Stimulated activated CD8-positive, alpha-beta memory T cell treated with anti-CD3 and anti-CD28 coated beads, Interleukin-15, amount 100 ng/mL, for 4 hours (primary cell): ENCODE measurements around the gene LGALS9.

Experiments
- DNase-seq, 2 donors: peaks; one replicate each; pipeline ENCODE4 v3.0.0-alpha.2; 2020; ENCODE audit warnings: low read depth in 2 of 2

LGALS9 gene

GRCh38 chr17:27603421-27603770 lies 27.6 kb upstream of the LGALS9 start:
- no peak for DNase-seq

DNA sequence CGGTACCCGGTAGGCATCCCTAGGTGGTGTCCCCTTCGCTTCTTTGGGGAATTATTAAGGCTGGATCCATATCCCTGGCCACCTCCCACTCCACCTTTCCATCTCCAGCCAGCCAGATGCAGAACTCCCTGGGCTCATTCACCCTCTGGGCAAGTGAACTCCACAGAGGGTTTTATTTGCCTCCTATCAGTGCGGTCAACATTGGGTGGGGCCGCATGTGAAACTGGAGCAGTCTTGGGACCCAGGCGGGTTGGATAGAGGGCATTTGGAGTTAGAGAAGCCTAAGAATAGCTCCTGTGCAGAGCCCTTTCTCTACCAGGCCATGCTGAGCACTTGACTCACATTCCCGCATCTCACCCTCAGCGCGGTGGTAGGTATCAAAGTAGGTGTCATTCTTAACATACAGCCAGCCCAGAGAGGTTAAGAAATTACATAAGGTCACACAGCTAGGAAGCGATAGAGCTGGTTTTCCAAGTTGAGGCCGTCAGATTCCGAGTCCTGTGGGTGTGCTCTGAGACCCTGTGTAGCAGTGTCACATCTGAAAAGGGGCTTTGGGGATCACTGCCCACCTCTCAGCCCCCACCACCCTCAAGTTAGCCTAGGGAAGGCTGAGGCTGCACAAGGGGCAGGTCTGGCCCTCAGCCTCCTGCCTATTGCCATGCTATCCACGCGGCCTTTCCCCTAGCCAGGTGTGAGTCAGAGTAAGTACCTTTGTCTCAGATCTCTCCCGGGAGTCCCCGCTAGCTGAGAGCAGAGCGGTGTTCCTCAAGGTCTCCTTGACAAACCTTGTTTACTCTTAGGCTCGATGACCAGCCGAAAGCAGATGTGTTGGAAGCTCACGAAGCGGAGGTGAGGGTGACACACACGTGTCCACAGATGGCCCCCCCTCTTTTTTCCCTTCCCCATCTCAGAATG lies 26.9 kb upstream of the LGALS9 start:
- DNase-seq = no peak

GRCh38 chr17:27605409-27605808 lies 25.6 kb upstream of the LGALS9 start:
- DNase-seq = no peak

- no peak for DNase-seq
These were observed 23.4 kb upstream of the LGALS9 start for GRCh38 chr17:27607521-27608091.

DNA sequence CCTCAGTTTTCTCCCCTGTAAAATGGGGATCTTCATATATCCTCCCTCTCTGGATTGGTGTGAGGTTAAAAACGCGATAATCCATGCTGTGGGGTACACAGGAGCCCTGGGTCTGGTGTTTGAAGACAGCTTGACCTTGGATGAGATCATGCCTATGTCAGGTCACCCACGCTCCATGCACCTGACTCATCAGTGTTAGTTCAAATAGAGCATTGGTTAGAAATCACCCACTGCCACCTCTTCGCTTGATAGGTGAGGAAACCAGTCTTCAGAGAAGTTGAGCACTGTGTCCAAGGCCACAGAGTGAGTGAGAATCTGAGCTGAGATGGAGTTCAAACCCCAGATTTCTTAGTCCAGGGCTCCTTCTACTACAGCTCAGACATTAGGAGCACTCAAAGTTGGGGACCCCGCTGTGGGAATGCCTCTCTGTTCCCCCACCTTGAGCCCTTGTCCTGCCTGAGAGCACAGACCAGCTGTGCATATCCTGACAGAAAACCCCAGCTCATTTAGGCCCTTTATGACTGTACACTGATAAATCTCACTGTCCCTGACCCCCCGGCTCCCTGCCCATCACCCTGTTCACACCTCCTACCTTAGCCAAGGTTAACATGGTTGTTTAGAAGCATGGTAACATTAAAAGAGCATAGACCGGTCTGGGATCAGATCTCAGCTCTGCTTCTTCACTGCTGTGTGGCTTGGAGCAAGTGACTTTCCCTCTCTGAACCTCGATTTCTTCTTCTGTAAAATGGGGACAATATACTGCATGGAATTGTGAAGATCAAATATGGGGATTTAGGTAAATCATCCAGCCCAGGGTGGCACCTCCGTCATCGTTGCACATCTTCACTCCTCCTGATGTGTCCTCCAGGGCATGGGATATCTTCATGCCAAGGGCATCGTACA lies 22.4 kb upstream of the LGALS9 start:
- no peak for DNase-seq

DNA sequence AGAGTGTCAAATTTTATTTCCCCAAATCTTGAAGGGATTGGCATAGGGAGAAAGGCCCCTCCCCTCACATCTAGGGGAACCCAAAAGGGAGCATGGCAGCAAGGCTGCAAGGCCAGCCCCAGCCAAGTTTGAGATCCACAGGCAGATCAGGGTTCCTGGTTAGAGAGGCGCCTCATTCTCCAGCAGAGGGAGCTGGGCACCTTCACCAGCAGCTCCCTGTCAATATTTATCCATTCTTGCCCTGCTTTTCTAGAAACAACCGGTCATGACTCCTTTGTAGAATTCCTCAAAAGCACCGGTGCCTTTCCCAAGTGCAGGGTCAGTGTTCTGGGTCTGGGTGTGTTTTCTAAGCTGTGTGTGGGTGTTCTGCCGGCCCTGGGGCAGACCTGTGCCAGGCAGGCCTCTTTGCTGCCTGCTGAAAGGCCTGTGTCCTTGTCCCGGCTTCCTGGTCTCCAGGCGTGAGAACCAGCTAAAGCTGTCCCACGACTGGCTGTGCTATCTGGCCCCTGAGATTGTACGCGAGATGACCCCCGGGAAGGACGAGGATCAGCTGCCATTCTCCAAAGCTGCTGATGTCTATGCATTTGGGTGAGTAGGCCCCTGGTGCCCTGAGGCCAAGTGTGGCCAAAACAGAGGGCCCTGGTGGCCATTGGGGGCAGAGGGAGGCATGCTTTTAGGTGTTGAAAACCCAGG lies 21.2 kb upstream of the LGALS9 start:
- DNase-seq = no peak

DNA sequence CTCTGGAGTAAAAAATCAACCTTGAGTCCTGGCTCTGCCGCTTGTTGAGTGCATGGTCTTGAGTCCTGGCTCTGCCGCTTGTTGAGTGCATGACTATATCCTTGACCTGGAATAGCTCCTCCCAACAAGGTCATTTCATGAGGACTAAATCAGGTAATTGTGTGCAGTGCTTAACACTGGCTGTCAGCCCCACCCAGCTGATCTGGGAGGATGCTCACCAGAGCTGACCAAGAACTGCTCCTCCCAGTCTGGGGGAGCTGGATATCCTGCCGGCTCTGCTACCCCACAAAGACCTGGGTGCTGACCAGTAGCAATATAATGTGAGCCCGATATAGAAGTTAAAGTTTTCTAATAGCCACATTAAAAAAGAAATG lies 20.7 kb upstream of the LGALS9 start:
- DNase-seq = no peak

DNA sequence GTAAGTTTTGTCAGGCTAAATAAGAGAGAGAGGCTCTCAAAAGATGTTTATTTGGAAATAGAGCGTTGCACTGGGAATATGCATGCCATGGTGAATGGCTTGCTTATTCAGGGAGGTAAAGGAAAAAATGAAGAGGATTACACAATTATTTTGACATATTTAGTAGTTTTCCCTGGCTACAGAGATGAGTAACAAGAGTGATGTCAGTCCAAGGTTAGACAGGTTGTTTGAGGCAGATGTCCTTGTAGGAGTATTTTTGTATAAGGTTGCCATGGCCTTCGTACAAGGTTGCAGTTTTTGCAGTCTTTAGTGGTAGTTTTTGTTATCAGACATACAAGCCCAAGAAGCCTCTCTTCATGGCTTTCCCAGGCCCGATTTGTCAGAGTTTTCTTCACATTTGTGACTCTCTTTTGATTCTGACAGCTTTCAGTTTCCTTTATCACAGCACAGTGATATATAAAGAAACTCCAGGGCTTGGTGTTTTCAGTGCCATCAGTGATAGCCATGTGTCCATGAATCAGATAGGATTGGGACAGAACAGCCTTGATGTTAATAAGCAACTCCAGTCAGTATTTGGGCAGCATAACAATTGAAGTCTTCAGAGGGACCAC lies 18.7 kb upstream of the LGALS9 start:
- DNase-seq = no peak

DNA sequence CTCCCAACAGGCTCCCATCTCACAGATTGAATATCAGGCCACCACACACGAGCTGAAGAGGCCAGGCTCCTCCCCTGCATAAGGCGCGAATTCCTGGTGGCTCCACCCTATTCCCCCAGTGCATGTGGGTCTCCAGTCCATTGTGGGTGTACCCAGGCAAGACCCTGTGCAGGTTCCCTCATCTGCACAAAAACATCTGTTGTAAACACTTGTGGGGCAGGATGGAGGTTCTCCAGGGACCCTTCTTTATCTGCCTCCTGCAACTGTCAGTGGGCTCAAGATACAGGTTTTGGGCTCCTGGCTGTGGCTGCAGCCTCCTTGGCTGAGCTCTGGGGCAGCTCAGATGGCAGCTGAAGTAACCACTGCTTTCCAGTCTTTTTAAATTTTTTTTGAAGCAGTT lies 17.6 kb upstream of the LGALS9 start:
- DNase-seq = no peak

DNA sequence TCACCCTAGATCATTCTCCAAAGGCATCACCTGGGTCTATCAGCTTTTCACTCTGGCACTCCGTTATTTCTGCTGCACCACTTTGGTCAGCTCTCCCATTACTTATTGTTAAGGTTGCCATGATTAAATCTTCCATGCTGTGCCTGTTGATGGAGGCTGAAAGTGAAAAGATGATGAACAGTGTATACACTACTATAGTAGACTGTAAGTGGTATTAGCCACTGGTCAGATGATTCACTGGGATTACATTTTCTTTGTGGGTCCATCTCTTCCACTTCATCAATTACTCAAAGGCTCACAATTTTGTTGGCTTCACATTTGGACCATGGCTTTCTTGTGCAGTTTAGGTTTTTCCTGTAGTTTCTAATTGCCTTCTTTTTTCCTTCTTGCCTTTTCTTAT lies 15.9 kb upstream of the LGALS9 start:
- no peak for DNase-seq

DNA sequence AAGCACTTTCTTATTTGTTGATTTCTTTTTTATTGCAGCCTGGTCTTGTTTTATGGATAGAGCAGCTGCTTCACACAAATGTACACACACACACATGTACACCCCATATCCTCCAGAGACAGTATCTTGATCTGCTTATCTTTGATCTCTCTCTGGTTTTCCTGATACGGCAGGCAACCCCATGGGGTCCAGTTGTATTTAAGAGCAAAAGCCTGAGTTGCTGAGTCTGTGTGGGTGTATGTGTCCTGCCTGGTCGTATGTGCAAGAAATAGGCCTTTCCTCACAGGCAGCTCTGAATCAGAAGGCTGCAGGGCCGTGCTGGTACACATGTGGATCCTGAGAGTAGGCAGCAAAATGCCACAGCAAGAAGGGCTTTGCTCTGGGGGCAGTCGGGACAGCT lies 14.6 kb upstream of the LGALS9 start:
- no peak for DNase-seq

DNA sequence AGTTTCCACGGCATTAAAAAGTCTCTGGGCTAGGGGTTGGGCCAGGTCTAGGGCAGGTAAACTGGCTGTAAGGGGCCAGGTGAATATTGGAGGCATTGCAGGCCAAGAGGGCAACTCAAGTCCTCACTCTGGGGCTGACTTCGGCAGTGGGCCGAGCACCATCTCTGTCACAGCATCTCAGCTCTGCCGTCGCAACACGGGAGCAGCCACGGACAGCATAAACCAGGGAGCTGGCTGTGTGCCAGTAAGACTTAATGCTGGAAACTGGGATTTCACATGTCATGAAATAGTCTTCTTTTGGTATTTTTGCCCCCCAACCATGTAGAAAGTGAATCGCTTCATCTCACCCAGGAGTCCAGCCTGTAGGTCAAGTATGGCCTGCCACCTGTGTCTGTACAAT lies 12.6 kb upstream of the LGALS9 start:
- no peak for DNase-seq

DNA sequence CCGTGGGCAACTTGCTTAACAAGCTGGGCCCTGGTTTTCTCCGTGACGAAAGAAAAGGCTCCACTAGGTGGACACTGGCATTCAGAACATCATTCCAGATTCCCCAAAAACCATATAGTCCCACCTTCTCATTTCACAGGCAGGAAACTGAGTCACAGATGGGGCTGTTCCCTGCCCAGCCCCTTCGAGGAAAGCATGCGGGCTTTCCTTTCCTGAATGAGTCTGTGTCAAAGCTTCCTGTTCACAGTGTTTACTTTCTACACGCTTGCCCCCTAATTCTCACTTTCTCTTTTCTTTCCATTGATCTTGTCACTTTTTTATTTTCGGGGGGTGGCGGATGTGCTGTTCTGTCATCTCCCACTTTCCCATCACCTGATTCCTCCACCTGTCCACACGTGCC lies 10.3 kb upstream of the LGALS9 start:
- DNase-seq = no peak

GRCh38 chr17:27621536-27621935 lies 9.5 kb upstream of the LGALS9 start:
- DNase-seq = no peak

DNA sequence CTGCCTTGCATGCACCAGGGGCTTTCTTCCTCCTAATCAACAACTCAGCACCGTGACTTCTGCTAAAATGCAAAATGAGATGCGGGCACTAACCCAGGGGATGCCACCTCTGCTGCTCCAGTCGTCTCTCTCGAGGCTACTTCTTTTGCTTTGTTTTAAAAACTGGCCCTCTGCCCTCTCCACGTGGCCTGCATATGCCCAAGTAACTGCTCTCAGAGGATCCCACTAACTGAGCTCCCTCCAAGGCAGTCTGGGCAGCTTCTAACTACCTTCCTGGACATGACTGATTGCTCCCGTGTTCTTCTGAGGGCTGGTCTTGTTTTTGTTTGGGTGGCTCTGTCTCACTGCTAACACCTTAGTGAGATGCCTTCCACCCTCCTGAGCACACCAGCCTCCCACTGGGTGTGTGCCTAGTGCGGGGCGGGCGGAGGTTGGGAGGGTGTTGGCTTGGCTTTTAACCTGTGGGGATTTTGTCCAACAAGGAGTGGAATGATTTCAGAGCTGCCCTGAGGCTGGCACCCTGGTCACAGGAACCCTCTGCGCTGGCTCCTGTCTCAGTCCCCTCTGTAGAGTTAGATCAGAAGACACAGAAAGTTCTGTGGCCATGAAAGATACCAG lies 8.9 kb upstream of the LGALS9 start:
- no peak for DNase-seq

DNA sequence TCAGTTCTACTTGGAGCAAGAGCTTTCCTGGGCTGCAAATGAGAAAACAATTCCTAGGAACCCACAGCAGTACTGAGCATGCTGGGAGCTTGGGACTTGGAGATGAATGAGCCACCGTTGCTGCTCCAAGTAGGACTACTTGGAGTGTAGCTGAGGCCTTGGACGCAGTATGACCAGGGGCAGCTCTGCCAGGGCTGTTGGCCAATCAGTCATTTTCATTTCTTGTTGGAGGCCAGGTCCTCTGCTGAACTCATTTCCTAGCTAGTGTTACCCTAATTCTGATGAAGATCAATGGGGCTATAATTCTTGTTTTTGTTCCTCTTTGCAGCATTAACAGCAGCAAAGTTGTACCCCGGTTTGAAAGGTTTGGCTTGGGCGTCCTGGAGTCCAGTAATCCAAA lies 8.0 kb upstream of the LGALS9 start:
- DNase-seq = no peak

- no peak for DNase-seq
These were observed 7.4 kb upstream of the LGALS9 start for GRCh38 chr17:27623614-27624013.

DNA sequence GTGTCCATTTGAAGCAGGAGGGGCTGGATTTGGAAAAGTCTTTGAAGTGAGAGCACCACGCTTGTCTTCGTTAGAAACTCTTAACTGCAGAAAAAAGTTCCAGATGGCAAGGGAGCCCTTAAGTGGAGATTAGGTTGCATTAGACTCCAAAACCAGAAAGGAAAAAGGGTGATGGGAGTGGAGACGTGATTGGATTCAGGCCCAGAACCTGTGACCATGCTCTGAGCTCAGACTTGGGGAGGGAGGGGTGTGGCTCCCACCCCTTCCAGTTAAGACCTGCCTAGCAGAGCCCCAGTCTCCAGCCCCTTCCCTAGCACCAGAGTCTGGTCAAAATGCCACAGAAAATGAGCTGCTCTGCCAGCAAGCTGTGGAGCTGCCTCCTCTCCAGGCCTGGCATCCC lies 6.4 kb upstream of the LGALS9 start:
- no peak for DNase-seq

GRCh38 chr17:27625856-27626255 lies 5.1 kb upstream of the LGALS9 start:
- DNase-seq = no peak

DNA sequence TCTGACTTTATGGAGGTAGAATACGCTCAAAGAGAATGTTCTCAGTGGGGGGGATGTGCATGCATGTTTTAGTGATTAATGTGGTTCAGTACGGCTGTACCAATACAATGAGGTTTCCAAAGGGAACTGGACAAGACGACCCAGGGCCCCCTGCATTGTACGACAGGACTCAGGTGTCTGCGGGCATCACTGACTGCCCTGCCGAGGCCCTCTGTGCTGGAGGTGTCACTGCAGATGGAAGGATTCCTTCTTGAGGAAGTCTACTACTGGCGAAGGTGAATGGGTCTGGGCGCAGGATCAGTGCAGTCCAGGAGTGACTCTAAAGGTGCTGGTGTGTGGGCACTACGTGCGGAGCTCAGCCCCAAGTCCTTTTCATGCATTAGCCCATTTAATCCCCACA lies 3.5 kb upstream of the LGALS9 start:
- DNase-seq = no peak

DNA sequence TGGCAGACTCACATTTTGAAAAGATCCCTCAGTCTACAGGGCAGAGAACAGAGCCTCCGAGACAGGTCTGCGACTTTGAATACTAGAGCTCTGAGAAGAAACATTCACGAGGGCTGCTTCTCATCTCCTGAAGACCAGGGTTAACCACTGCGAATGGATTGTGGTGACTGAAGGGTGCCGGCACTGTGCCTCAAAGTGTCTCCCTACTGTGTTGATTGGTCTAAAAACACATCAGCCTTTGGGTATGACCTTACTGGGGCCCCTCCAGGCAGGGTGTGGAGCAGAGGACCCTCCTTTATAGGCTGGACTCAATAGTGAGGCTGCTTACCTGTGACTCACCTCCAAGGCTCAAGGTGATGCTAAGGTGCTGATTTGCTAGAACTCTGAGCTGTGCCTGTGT lies 2.6 kb upstream of the LGALS9 start:
- no peak for DNase-seq
